Activated T-helper 17 cell treated with anti-CD3 and anti-CD28 coated beads, Interleukin-2, amount 50 U/mL, for 72 hours (primary cell): ENCODE data around the gene MYLK. TPM values are rescaled to one million over a fixed set of nuclear protein-coding genes. Genes with fewer than 3 reads are reported as not detected.

Source experiments
- ATAC-seq: fragments of 150-1000 bp; cut with Tn5 transposase; replicated peaks from 2 replicates; pipeline ENCODE4 v1.10.0; 2021; ENCODE audit warnings: mild to moderate bottlenecking, moderate library complexity
- H3K27ac Mint-ChIP-seq: one replicate; pipeline ENCODE4 v1.8.0; 2022; ENCODE audit warnings: mixed read lengths
- H3K27me3 Mint-ChIP-seq: one replicate; pipeline ENCODE4 v1.8.0; 2022; ENCODE audit warnings: mixed read lengths
- H3K36me3 Mint-ChIP-seq: one replicate; pipeline ENCODE4 v1.8.0; 2022; ENCODE audit warnings: low read depth, mild to moderate bottlenecking, mixed read lengths
- H3K4me1 Mint-ChIP-seq: one replicate; pipeline ENCODE4 v1.8.0; 2022; ENCODE audit warnings: mixed read lengths
- H3K4me3 Mint-ChIP-seq: one replicate; pipeline ENCODE4 v1.8.0; 2022; ENCODE audit warnings: mild to moderate bottlenecking, mixed read lengths
- H3K9me3 Mint-ChIP-seq: one replicate; pipeline ENCODE4 v1.8.0; 2022; ENCODE audit warnings: mixed read lengths
- total RNA-seq, 2 donors: library from RNA; stranded (reverse); gene quantifications; one replicate each; pipeline ENCODE4 v1.2.3, GENCODE V29; 2022

The MYLK gene
- total RNA-seq, 2 donors from 2014 or later: 0.17 TPM; not detected in 1

DNA sequence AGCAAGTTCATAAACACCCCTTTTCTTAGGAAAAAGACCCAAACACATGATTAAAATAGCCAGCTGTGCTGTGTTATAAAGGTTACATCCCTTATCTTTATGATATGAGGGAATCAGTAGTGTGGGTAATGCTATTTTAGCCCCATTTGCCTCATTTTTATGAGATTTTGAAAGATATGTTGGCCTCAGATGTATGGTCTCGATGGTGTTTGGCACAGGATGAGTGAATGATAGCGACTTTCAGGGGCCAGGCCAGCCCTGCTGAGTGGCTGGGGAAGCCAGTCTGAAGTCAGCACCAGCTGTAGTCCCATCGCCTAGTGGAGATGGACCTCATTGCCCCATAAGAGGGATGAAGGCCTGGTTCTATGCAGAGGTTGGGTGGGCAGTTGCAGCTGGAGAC lies 194.3 kb downstream of the MYLK start:
- peaks cover 4% of the 10 kb centered on the region for H3K27me3 Mint-ChIP-seq
- no peaks in the 10 kb centered on the region for H3K9me3 Mint-ChIP-seq
- ATAC-seq: no peak
- no peaks in the 10 kb centered on the region for H3K4me1 Mint-ChIP-seq
- H3K36me3 Mint-ChIP-seq: no peaks in the 10 kb centered on the region
- H3K27ac Mint-ChIP-seq: no peak overlapping the region
- H3K4me3 Mint-ChIP-seq: no peak overlapping the region

DNA sequence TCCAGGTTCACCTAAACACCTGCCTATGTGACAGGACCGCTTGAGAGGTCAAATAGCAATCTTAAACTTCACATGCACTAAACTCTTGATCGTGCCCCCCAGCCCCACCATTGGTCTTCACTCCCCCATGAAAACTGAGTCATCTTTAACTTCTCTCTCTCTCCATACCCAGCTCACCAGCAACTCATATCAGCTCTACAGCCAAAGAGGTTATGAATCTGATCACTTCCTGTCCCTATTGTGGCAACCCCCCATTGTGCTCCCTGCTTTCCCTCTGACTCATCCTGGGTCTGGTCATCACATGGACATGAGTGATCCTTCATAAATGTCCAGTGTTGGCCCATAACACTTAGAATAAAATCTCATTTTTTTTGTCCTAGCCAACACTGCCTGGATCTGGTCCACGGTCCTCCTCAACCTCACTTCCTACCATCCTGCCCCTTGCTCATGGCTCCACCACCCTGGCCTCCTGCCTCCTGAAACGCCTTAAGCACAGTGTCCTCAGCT lies 195.8 kb downstream of the MYLK start:
- H3K36me3 Mint-ChIP-seq: no peaks in the 10 kb centered on the region
- H3K9me3 Mint-ChIP-seq: no peaks in the 10 kb centered on the region
- peaks cover 4% of the 10 kb centered on the region for H3K27me3 Mint-ChIP-seq
- ATAC-seq: no peak
- no peak overlapping the region for H3K27ac Mint-ChIP-seq
- H3K4me3 Mint-ChIP-seq: no peak overlapping the region
- H3K4me1 Mint-ChIP-seq: no peaks in the 10 kb centered on the region

DNA sequence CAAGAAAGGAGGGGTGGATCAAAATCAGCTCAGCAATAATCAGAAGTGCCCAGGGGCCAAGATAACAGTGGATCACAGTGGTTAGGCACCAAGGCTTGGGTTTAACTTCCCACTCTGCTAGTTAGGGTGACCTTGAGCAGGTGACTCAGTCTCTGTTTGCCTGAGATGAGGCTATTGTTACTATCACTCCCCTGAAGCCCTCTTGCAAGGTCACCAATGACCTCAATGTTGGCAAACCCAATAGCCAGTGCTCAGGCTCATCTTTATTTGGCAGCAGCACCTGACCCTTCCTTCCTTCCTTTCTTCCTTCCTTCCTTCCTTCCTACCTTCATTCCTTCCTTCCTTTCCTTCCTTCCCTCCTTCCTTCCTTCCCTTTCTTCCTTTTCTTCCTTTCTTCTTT lies 196.8 kb downstream of the MYLK start:
- no peak overlapping the region for H3K27ac Mint-ChIP-seq
- H3K4me3 Mint-ChIP-seq: no peak overlapping the region
- ATAC-seq: no peak
- H3K9me3 Mint-ChIP-seq: no peaks in the 10 kb centered on the region
- H3K36me3 Mint-ChIP-seq: no peaks in the 10 kb centered on the region
- H3K4me1 Mint-ChIP-seq: no peaks in the 10 kb centered on the region
- H3K27me3 Mint-ChIP-seq: peaks cover 4% of the 10 kb centered on the region

DNA sequence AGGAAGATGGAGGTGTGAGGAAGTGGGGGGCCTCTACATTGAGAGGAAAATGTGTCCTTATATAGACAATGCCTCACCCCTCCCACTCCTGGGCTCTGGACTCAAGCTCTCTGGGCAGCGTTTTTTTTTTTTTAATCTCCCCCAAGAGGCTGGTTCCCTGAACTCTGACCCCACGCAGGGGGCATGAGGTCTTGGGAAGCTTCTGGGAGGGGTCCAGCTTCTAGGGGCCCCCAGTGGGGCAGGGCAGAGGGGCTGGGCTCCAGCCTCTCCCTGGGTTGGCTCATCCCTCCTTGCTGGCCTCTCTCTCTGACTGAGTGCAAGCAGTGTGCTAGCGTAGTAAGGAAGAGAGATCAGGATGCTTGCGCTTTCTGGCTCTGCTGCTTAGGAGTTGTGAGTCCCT lies 197.9 kb downstream of the MYLK start:
- H3K4me1 Mint-ChIP-seq: no peaks in the 10 kb centered on the region
- no peaks in the 10 kb centered on the region for H3K9me3 Mint-ChIP-seq
- no peaks in the 10 kb centered on the region for H3K36me3 Mint-ChIP-seq
- no peak for ATAC-seq
- no peak overlapping the region for H3K4me3 Mint-ChIP-seq
- H3K27ac Mint-ChIP-seq: no peak overlapping the region
- H3K27me3 Mint-ChIP-seq: peaks cover 8% of the 10 kb centered on the region

DNA sequence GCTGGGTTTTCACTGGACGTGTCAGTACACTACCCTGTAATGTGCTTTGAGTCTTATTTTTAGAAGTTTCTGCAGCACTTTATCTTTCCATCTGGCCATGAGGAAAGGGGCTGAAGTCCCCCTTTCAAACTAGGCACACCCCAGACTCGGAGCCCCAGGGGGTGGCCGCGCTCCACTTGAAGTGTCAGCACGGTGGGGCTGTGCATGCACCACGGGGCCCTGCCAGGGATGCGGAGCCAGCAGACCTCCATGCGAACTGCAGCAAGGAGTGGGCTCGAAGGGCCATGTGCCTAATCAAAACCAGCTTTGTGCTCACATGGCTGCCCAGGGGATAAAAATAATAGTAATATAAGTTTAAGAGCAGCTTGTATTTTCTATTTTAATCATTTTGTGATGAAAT lies 198.4 kb downstream of the MYLK start:
- no peaks in the 10 kb centered on the region for H3K36me3 Mint-ChIP-seq
- no peak for ATAC-seq
- H3K4me3 Mint-ChIP-seq: no peak overlapping the region
- H3K27me3 Mint-ChIP-seq: peaks cover 9% of the 10 kb centered on the region
- H3K4me1 Mint-ChIP-seq: no peaks in the 10 kb centered on the region
- H3K9me3 Mint-ChIP-seq: no peaks in the 10 kb centered on the region
- no peak overlapping the region for H3K27ac Mint-ChIP-seq

DNA sequence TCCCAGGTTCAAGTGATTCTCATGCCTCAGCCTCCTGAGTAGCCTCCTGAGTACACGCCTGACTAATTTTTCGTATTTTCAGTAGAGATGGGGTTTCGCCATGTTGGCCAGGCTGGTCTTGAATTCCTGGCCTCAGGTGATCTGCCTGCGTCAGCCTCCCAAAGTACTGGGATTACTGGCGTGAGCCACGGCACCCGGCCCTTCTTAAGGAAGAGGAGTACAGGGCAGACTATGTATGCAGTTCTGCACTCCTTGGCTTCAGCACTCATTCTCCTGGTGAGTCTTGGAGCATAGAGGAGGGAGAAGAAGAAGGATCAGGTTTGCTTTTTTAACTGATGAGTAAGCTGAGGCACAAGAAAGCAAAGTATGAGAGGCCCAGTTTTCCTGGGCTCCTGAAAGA lies 199.5 kb downstream of the MYLK start:
- Mint-ChIP-seq H3K27ac (no peak overlapping the region), H3K27me3 (peaks cover 9% of the 10 kb centered on the region), H3K4me3 (no peak overlapping the region), H3K4me1 (no peaks in the 10 kb centered on the region), H3K9me3 (no peaks in the 10 kb centered on the region), H3K36me3 (no peaks in the 10 kb centered on the region)
- ATAC-seq: no peak

DNA sequence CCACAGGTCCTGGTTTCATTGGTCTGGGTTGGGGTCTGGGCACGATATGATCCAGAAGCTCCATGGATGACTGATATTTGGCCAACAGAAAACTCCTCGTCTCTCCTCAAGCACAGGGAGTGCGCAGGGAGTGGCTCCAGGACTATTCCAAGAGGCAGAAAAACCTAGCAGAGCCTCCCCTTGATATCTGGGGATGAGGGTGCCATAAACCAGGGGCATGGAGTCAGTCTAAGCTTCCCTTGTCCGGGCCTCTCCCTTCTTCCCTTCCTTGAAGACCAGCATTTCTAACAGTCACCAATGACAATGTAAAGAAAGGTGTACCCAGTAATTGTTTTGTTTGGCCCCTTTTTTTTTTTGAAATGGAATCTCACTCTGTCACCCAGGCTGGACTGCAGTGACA lies 199.9 kb downstream of the MYLK start:
- no peak overlapping the region for H3K27ac Mint-ChIP-seq
- no peak for ATAC-seq
- no peaks in the 10 kb centered on the region for H3K4me1 Mint-ChIP-seq
- H3K9me3 Mint-ChIP-seq: no peaks in the 10 kb centered on the region
- H3K4me3 Mint-ChIP-seq: no peak overlapping the region
- peaks cover 9% of the 10 kb centered on the region for H3K27me3 Mint-ChIP-seq
- H3K36me3 Mint-ChIP-seq: no peaks in the 10 kb centered on the region

DNA sequence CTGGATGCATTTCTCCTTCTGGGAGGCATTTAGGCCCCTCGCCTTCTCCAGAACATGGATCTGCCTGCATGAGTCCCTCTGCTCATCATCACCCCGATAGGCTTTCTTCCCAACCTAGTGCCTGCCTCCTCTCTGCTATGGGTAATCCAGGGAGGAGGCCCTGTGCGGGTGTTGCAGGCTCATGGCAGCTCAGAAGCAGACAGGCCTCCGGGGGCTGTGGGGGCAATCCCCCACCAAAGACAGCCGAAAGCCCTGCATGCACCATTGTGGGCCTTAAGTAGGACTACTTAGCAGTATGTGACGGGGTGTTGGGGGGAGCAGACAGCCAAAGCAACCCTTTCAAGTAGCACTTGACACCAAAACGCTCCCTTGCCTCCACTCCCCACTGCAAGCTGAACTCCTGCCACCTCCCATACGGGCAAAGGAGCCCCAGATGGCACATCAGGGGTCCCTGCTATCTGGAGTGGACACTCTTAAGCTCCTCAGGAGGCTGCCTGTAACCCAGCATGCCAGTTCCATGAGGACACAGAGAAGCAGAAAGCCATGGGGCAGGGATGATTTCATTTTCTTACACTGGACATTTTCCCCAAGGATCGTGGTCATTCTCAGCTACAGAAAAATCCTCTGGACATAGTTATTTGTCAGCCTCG lies 200.5 kb downstream of the MYLK start:
- Mint-ChIP-seq H3K4me1 (no peaks in the 10 kb centered on the region), H3K27me3 (peaks cover 9% of the 10 kb centered on the region), H3K4me3 (no peak overlapping the region), H3K9me3 (no peaks in the 10 kb centered on the region), H3K27ac (no peak overlapping the region), H3K36me3 (no peaks in the 10 kb centered on the region)
- no peak for ATAC-seq

DNA sequence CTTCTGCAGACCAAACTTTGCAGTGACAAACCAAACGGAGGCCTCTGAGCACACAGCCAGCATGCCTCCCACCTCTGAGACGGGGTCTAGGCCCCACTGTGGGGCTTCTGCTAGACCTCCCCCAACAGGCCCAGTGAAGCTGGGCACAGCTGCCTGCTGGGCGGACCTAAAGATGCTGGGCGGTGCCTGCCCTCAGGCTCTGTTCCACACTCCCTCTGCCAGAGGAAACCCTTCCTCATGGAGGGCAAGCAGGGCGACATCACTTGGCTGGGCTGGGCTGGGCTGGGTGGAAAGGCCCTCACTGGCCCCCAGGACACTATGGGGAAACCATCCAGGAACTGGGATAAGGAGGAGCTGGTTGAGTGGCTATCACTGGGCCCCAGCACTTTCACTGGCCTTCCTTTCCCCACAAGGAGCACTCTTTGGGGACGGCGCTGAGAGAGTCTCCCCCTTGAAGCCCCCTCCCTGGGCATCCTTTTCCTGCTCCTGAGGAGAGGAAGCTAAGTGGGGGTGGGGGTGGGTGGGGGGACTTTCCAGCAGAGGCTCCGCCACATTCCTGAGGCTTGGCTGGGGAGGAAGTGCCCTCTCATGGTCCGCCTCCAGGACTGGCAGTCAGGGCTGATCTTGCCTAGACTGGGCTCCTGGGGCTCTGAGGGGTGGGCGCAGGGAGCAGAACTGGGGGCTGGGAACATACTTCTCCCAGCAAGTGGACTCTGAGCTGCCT lies 201.2 kb downstream of the MYLK start:
- Mint-ChIP-seq H3K4me3 (no peak overlapping the region), H3K27ac (no peak overlapping the region), H3K4me1 (no peaks in the 10 kb centered on the region), H3K27me3 (peaks cover 16% of the 10 kb centered on the region), H3K36me3 (no peaks in the 10 kb centered on the region), H3K9me3 (no peaks in the 10 kb centered on the region)
- no peak for ATAC-seq

DNA sequence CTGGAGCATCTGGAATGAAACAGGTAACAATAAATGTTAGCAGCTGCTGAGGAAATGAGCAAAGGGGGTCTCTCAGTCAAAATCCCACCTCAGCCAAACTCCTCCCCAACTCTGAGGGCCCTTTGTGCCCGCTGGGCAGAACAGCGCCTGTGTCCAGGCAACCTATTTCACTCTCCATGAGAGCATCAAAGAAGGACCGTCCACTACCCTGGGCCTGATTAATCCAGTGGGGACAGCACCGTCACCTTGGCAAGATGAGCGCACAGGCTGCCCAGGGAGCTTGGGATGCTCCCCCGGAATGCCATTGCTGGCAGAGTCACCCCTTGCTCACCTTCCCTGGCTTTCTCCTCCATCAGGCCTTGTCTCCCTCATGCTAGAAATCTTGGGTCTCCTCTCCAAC lies 201.8 kb downstream of the MYLK start:
- H3K4me3 Mint-ChIP-seq: no peak overlapping the region
- no peaks in the 10 kb centered on the region for H3K9me3 Mint-ChIP-seq
- no peak overlapping the region for H3K27ac Mint-ChIP-seq
- no peaks in the 10 kb centered on the region for H3K4me1 Mint-ChIP-seq
- no peak for ATAC-seq
- H3K27me3 Mint-ChIP-seq: peaks cover 16% of the 10 kb centered on the region
- H3K36me3 Mint-ChIP-seq: no peaks in the 10 kb centered on the region

DNA sequence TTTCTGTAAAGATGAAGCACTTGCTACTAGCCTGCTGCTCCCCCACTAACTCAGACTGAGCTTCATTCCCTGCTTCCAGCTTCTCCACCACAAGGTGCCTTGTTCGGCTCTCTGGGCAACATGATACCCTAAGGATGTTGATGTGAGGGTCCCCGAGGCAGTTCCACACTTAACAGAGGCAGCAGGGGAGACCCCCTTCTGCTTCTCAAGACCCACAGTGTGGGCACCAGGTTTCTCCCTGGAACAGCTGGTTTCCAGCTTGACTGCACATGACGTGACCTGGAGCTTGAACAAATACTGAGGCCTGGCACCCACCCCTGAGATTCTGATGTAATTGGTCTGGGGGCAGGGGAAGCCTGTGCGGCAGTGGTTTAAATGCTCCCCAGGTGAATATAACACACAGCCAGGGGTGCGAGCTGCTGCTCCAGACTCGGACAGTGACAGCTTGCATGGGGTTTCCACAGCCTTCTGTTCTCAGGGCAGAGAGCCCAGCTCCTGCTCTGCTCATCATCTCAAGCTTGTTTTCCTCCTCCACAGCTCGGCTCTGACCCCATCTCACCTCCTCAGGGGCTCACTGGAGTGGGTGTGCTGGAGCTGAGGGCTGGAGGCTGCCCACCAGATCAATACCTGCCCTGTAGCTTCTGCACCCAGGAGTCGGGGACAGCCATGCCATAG lies 204.3 kb downstream of the MYLK start:
- Mint-ChIP-seq H3K4me3 (no peak overlapping the region), H3K9me3 (no peaks in the 10 kb centered on the region), H3K4me1 (no peaks in the 10 kb centered on the region), H3K27ac (no peak overlapping the region), H3K36me3 (no peaks in the 10 kb centered on the region), H3K27me3 (peaks cover 24% of the 10 kb centered on the region)
- ATAC-seq: no peak

DNA sequence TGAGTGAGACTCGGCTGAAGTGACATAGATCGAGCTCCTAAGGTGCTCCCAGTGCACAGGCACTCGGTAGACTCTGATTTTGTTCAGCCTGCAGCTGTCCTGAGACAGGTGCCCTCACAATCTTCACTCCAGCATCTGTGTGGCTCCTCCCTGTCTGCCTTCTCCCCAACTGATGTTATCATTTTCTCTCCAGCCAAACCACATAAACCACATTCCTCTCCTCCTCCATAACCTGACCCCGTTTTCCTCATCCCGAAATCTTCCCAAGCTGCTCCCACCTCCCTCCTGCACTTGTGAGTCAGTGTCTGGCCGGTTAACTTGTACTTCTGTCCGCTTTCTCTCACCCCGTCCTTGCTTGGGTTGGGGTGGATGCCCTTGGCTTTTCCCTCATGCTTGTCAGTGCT lies 206.0 kb downstream of the MYLK start:
- no peak overlapping the region for H3K27ac Mint-ChIP-seq
- H3K4me1 Mint-ChIP-seq: no peaks in the 10 kb centered on the region
- ATAC-seq: no peak
- no peaks in the 10 kb centered on the region for H3K9me3 Mint-ChIP-seq
- no peak overlapping the region for H3K4me3 Mint-ChIP-seq
- no peaks in the 10 kb centered on the region for H3K36me3 Mint-ChIP-seq
- peaks cover 37% of the 10 kb centered on the region for H3K27me3 Mint-ChIP-seq

DNA sequence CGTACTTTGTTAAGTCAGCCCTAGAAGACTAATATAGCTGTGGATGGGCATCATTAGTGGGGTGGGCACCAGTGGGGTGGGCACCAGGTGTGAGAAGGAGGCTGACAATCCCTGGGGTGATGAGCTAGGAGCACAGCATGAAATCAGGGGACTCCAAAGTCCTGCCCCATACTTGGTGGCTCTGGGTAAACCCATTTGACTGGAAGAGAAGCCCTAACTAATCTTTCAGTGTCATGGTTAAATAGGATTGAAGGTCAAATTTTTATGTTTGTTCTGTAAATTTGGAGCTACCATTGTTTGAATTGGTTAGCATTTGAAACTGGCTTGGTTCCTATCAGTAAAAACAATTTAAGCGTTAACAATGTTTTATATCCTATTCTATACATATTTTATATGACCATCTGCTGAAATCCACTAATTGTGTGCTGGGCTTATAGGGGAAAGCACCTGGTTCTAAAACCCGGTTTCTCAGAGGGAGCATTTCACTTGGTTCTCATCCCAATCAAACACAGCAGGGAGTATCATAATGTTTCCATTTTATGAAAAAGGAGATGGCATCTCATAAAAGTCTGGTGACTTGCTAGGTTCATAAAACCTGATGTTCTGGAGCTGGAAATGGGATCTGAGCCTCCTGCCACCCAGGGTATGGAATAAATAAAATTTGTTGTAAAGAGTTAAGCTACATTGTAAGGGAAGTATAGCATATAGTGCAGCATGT lies 211.5 kb downstream of the MYLK start:
- ATAC-seq: no peak
- no peaks in the 10 kb centered on the region for H3K9me3 Mint-ChIP-seq
- H3K27me3 Mint-ChIP-seq: peaks cover 36% of the 10 kb centered on the region
- no peak overlapping the region for H3K4me3 Mint-ChIP-seq
- H3K36me3 Mint-ChIP-seq: no peaks in the 10 kb centered on the region
- H3K27ac Mint-ChIP-seq: no peak overlapping the region
- no peaks in the 10 kb centered on the region for H3K4me1 Mint-ChIP-seq

DNA sequence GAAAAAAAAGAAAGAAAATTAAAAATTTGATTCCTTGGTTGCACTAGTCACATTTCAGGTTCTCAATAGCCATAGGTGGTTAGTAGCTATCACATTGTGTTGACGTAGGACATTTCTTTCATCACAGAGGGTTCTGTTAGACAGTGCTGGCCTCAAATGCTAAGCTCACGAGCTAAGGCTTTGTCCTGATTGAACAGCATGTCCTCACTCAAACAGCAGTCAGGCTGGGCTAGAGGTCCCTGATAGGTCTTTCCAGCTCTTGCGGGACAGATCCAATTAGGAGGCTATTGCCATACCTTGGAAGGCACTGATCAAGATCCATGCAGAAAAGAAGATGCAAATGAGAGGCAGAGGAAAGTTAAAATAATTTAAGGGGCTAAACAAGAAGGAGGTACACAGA lies 213.4 kb downstream of the MYLK start:
- no peaks in the 10 kb centered on the region for H3K36me3 Mint-ChIP-seq
- no peak overlapping the region for H3K27ac Mint-ChIP-seq
- no peak for ATAC-seq
- H3K4me3 Mint-ChIP-seq: no peak overlapping the region
- H3K9me3 Mint-ChIP-seq: no peaks in the 10 kb centered on the region
- H3K27me3 Mint-ChIP-seq: peaks cover 33% of the 10 kb centered on the region
- H3K4me1 Mint-ChIP-seq: no peaks in the 10 kb centered on the region
